ENCODE results near the gene GTF3C2. TPM values are rescaled to one million over a fixed set of nuclear protein-coding genes. Genes with fewer than 3 reads are reported as not detected.

GTF3C2 gene
- total and polyA plus RNA-seq, 11 donors, result 17.8 to 42.6 (median 24.1) TPM

DNA sequence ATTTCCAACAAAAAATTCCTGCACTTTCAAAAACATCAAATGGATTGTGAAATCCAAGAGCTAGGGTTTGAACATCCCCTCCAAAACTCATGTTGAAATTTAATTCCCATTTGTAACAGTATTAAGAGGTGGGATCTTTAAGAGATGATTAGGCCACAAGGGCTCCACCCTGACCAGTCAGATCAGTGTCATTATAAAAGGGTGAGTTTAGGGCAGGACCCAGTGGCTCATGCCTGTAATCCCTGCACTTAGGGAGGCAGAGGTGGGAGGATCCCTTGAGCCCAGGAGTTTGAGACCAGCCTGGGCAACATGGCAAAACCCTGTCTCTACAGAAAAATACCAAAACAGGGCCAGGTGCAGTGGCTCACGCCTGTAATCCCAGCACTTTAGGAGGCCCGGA is 8.9 kb downstream of the GTF3C2 start:
- H3K36me3 ChIP-seq, result peaks cover 0 to 26% (median 15%) of the 10 kb centered on the region in 9 donors
- TF ChIP-seq POLR2A (IDR thresholded peaks at IDR 0.05) (no peak), CTCF (IDR thresholded peaks at IDR 0.05) (no peak)
- no peak overlapping the region for H3K4me3 ChIP-seq
- H3K9me3 ChIP-seq, result no peaks in the 10 kb centered on the region
- peaks cover 0 to 7% (median 0%) of the 10 kb centered on the region in 12 donors for H3K4me1 ChIP-seq
- WGBS, 4 donors, result 81 to 97% (median 90%) methylated on average over 2 of the region's 2 CpGs
- no peak overlapping the region for H3K27ac ChIP-seq
- no peak for DNase-seq
- ATAC-seq, result no peak
- intact Hi-C loops (cut with DNase I), result no loop called here
- H3K27me3 ChIP-seq, result no peaks in the 10 kb centered on the region

DNA sequence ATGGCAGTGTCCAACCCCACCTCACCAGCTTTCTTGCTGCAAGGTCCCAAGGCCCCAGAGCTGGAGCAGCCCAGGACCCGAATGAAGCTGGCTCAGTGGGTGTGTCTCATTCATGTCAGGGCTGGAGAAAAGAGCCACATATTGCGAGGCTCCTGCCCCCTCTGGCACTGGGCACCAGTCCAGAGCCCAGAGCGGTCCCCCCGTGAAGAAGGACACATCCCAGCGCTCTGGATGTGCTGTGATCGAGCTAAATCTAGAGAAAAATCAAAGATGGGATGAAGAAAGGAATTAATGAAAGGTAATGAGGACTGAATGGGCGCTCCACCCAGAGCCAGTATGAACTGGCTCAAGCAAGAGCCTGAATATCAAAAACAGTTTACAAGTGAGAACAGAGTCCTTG is 20.4 kb downstream of the GTF3C2 start:
- no peak for DNase-seq
- WGBS, 4 donors, result 92 to 97% (median 96%) methylated on average over 7 of the region's 7 CpGs
- TF ChIP-seq CTCF (IDR thresholded peaks at IDR 0.05), result no peak
- no peak for TF ChIP-seq POLR2A (IDR thresholded peaks at IDR 0.05)
- intact Hi-C loops (cut with DNase I), result no loop called here
- Histone ChIP-seq H3K9me3 (no peaks in the 10 kb centered on the region), H3K27ac (no peak overlapping the region), H3K27me3 (no peaks in the 10 kb centered on the region), H3K36me3 (peaks cover 0 to 100% (median 99%) of the 10 kb centered on the region in 9 donors), H3K4me1 (no peaks in the 10 kb centered on the region), H3K4me3 (no peak overlapping the region)
- ATAC-seq, result peak in 1 of 4 donors; percentile 15

GRCh38 chr2:27335311-27335710 is 21.3 kb downstream of the GTF3C2 start:
- DNase-seq (no peak), ATAC-seq (no peak)
- H3K4me3 ChIP-seq, result no peak overlapping the region
- H3K9me3 ChIP-seq, result no peaks in the 10 kb centered on the region
- H3K4me1 ChIP-seq, result no peaks in the 10 kb centered on the region
- H3K36me3 ChIP-seq, result peaks cover 0 to 100% (median 99%) of the 10 kb centered on the region in 9 donors
- no peaks in the 10 kb centered on the region for H3K27me3 ChIP-seq
- TF ChIP-seq CTCF (IDR thresholded peaks at IDR 0.05), result no peak
- no peak for TF ChIP-seq POLR2A (IDR thresholded peaks at IDR 0.05)
- no peak overlapping the region for H3K27ac ChIP-seq
- WGBS, 4 donors, result 91 to 96% (median 95%) methylated on average over 3 of the region's 3 CpGs
- intact Hi-C loops (cut with DNase I), result no loop called here

- H3K27ac ChIP-seq, result peak overlapping the region in 4 of 12 donors; percentile 91 to 99 (median 95)
- TF ChIP-seq CTCF (IDR thresholded peaks at IDR 0.05) (no peak), POLR2A (IDR thresholded peaks at IDR 0.05) (no peak)
- 92 to 97% (median 93%) methylated on average over 5 of the region's 5 CpGs for WGBS, 4 donors
- H3K4me1 ChIP-seq, result peaks cover 4 to 35% (median 23%) of the 10 kb centered on the region in 12 donors
- ATAC-seq (no peak), DNase-seq (no peak)
- H3K4me3 ChIP-seq, result no peak overlapping the region
- peaks cover 0 to 46% (median 38%) of the 10 kb centered on the region in 9 donors for H3K36me3 ChIP-seq
- no peaks in the 10 kb centered on the region for H3K27me3 ChIP-seq
- no peaks in the 10 kb centered on the region for H3K9me3 ChIP-seq
- intact Hi-C loops (cut with DNase I), result loop anchor here in 3 of 10 donors (5.0 kb wide), 2 partner anchors 33 to 48 kb away; partner anchors contain the start of genes GTF3C2 (in 2 of the 3), EIF2B4 (in 1 of the 3) and SNX17 (in 1 of the 3)
These were observed 31.8 kb downstream of the GTF3C2 start for GRCh38 chr2:27324720-27325119.

All from heart left ventricle (tissue), 16 donors.